Measurements from ENCODE around the gene RAB1A.

The RAB1A gene

GRCh38 chr2:65122313-65122712 is 7.6 kb downstream of the RAB1A start:
- Histone ChIP-seq H3K9ac (ENCODE audit: low read depth, low read length) (no peak overlapping the region), H3K36me3 (ENCODE audit: insufficient read depth, low read length) (no peaks in the 10 kb centered on the region; the same call in 1 of the 2 replicates), H3K9me3 (ENCODE audit: control insufficient read depth, insufficient read depth, low read length) (no peaks in the 10 kb centered on the region), H3K4me1 (ENCODE audit: insufficient read depth, low read length) (peaks cover 7% of the 10 kb centered on the region; the same call in 1 of the 2 replicates)

DNA sequence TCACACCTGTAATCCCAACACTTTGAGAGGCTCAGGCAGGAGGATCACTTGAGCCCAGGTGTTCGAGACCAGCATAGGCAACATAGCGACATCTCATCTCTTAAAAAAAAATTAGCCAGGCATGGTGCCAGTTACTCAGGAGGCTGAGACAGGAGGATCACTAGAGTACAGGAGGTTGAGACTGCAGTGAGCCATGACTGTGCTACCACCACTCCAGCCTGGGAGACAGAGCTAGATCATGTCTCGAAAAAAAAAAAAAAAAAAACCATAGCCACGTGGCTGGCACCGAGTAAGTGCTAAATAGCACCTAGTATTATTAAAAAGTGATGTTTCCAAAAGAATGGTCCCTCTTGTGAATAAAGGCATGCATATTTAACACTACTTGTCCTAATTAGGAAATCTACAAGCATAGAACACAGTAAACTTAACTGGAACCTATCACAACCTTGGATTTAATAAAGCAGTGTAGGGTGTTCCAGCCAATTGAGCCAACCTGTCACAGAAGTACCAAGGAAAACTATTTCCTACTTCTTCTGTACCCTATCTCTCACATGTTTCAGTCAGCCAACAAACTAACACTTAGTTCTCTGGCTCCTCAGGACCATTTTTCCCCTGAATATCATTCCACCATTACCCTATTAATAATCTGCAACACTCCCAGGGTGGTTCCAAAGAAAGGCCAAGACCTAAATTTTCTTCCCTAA is 8.8 kb downstream of the RAB1A start:
- H3K9me3 ChIP-seq (ENCODE audit: control insufficient read depth, insufficient read depth, low read length) = no peaks in the 10 kb centered on the region; the same call in 1 of the 2 replicates
- 0 out of 2 replicates have a peak, but pooled peaks cover 4% of the 10 kb centered on the region for H3K4me1 ChIP-seq (ENCODE audit: insufficient read depth, low read length)
- no peak overlapping the region for H3K9ac ChIP-seq (ENCODE audit: low read depth, low read length)
- no peaks in the 10 kb centered on the region; the same call in 1 of the 2 replicates for H3K36me3 ChIP-seq (ENCODE audit: insufficient read depth, low read length)

DNA sequence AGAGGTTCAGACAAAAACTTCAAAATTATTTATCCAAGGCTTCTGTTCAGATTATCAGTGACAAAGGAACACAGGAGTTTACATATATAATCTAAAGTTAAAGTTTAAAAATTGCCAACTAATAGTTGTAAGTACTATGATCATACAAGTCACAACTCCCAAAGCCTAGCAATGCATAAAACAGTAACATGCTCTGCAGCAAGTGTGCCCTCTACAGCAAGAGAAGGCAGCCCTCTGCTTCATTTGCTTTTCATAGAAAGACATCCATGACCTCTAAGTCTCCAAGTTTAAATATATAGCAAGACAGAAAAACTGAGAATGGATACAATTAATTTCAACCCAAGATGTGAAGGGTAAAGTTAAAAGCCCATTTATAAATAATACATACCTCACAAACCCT is 13.3 kb downstream of the RAB1A start:
- no peaks in the 10 kb centered on the region; the same call in 1 of the 2 replicates for H3K36me3 ChIP-seq (ENCODE audit: insufficient read depth, low read length)
- H3K4me1 ChIP-seq (ENCODE audit: insufficient read depth, low read length) = no peaks in the 10 kb centered on the region
- H3K9me3 ChIP-seq (ENCODE audit: control insufficient read depth, insufficient read depth, low read length) = peaks cover 3% of the 10 kb centered on the region; the same call in 1 of the 2 replicates
- no peak overlapping the region for H3K9ac ChIP-seq (ENCODE audit: low read depth, low read length)

DNA sequence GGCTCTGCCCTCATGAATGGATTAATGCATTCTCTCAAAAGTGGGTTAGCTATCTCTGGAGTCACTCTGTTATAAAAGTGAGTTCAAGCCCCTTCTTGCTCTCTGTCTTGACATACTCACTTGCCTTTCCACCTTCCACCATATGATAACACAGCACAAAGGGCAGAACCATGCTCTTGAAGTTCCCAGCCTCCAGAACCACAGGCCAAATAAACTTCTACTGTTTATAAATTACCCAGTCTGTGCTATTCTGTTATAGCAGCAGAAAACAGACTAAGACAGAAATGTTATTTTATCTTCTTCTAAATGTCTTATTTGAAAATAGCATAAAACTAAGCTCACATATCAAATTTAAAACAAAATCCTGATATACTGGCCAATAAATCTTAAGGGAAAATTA is 15.0 kb downstream of the RAB1A start:
- Histone ChIP-seq H3K4me1 (ENCODE audit: insufficient read depth, low read length) (no peaks in the 10 kb centered on the region), H3K9ac (ENCODE audit: low read depth, low read length) (no peak overlapping the region), H3K9me3 (ENCODE audit: control insufficient read depth, insufficient read depth, low read length) (peaks cover 3% of the 10 kb centered on the region; the same call in 1 of the 2 replicates), H3K36me3 (ENCODE audit: insufficient read depth, low read length) (no peaks in the 10 kb centered on the region; the same call in 1 of the 2 replicates)

DNA sequence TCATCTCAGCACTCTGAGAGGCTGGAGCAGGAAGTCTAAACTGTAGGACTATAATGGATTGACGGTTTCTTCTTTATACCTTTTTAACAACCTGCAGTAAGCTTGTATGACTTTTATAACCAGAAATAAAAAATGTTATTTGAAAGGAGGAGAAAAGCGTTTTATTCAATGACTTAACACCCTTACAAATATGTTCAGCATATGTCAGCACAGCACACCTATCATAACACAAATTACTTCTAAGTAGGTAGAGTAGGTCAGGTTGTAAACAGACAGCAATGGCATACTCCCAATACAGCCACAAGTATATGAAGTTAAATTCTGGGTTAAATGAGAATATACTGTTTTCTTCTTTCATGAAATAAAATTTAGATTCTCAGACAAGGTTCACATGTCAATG is 16.1 kb downstream of the RAB1A start:
- no peak overlapping the region for H3K9ac ChIP-seq (ENCODE audit: low read depth, low read length)
- peaks cover 3% of the 10 kb centered on the region; the same call in 1 of the 2 replicates for H3K9me3 ChIP-seq (ENCODE audit: control insufficient read depth, insufficient read depth, low read length)
- H3K4me1 ChIP-seq (ENCODE audit: insufficient read depth, low read length) = no peaks in the 10 kb centered on the region
- H3K36me3 ChIP-seq (ENCODE audit: insufficient read depth, low read length) = no peaks in the 10 kb centered on the region; the same call in 1 of the 2 replicates

DNA sequence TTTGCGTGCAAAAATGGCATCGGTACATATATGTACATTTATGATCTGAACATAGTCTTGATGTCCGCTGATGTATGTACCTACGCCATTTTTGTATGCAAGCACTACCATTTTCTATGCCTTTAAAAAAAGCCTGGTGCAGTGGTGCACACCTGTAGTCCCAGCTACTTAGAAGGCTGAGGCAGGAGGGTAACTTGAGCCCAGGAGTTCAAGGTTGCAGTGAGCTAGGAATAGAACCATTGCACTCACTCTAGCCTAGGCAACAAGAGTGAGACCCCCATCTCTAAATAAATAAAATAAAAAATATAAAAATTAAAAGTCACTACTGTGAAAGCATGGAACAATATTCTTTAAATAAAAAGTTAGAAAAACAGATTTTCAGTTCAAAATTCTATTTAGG is 16.7 kb downstream of the RAB1A start:
- Histone ChIP-seq H3K36me3 (ENCODE audit: insufficient read depth, low read length) (no peaks in the 10 kb centered on the region), H3K9ac (ENCODE audit: low read depth, low read length) (no peak overlapping the region), H3K9me3 (ENCODE audit: control insufficient read depth, insufficient read depth, low read length) (peaks cover 3% of the 10 kb centered on the region; the same call in 1 of the 2 replicates), H3K4me1 (ENCODE audit: insufficient read depth, low read length) (no peaks in the 10 kb centered on the region)

- Histone ChIP-seq H3K36me3 (ENCODE audit: insufficient read depth, low read length) (no peaks in the 10 kb centered on the region), H3K4me1 (ENCODE audit: insufficient read depth, low read length) (no peaks in the 10 kb centered on the region), H3K9ac (ENCODE audit: low read depth, low read length) (no peak overlapping the region), H3K9me3 (ENCODE audit: control insufficient read depth, insufficient read depth, low read length) (peaks cover 3% of the 10 kb centered on the region; the same call in 1 of the 2 replicates)
These were observed 17.3 kb downstream of the RAB1A start for GRCh38 chr2:65112633-65113032.

- no peaks in the 10 kb centered on the region for H3K4me1 ChIP-seq (ENCODE audit: insufficient read depth, low read length)
- no peak overlapping the region for H3K9ac ChIP-seq (ENCODE audit: low read depth, low read length)
- no peaks in the 10 kb centered on the region for H3K36me3 ChIP-seq (ENCODE audit: insufficient read depth, low read length)
- no peaks in the 10 kb centered on the region for H3K9me3 ChIP-seq (ENCODE audit: control insufficient read depth, insufficient read depth, low read length)
These were observed 21.1 kb downstream of the RAB1A start for GRCh38 chr2:65108780-65109179.

DNA sequence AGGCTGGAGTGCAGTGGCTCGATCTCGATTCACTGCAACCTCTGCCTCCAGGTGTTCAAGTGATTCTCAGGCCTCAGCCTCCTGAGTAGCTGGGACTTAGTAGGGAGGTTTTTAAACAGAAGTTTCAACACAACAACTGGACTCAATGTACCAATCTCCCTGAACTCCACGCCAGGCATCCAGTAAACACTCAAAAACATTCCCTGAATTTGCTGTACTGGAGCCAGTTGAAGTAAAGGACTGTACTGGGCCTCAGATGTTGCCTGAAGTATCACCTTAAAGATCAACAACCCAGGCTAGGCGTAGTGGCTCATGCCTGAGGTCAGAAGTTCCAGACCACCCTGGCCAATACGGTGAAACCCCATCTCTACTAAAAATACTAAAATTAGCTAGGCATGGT is 22.4 kb downstream of the RAB1A start:
- Histone ChIP-seq H3K4me1 (ENCODE audit: insufficient read depth, low read length) (no peaks in the 10 kb centered on the region), H3K9me3 (ENCODE audit: control insufficient read depth, insufficient read depth, low read length) (no peaks in the 10 kb centered on the region), H3K36me3 (ENCODE audit: insufficient read depth, low read length) (no peaks in the 10 kb centered on the region), H3K9ac (ENCODE audit: low read depth, low read length) (no peak overlapping the region)

GRCh38 chr2:65103013-65103715 is 26.7 kb downstream of the RAB1A start:
- Histone ChIP-seq H3K9me3 (ENCODE audit: control insufficient read depth, insufficient read depth, low read length) (no peaks in the 10 kb centered on the region), H3K36me3 (ENCODE audit: insufficient read depth, low read length) (peaks cover 15% of the 10 kb centered on the region), H3K4me1 (ENCODE audit: insufficient read depth, low read length) (no peaks in the 10 kb centered on the region), H3K9ac (ENCODE audit: low read depth, low read length) (no peak overlapping the region)

DNA sequence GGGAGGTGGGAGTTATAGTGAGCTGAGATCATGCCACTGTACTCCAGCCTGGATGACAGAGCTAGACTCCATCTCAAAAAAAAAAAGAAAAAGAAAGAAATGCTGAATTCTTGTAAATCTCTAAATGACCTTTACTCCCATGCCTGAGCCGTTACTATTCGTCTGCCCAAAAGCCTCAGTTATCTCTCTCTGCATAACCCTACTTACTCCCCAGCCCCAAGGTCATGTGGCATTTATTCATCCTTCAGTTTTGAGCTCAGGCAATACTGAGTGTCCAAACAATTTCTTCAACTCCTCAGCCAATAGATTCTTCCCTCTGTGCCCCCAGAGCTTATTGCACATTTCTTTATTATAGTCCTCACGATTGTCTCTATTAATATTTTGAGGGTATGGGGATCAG is 28.8 kb downstream of the RAB1A start:
- Histone ChIP-seq H3K36me3 (ENCODE audit: insufficient read depth, low read length) (peaks cover 15% of the 10 kb centered on the region), H3K4me1 (ENCODE audit: insufficient read depth, low read length) (no peaks in the 10 kb centered on the region), H3K9ac (ENCODE audit: low read depth, low read length) (no peak overlapping the region), H3K9me3 (ENCODE audit: control insufficient read depth, insufficient read depth, low read length) (no peaks in the 10 kb centered on the region)

GRCh38 chr2:65098741-65099140 is 31.2 kb downstream of the RAB1A start:
- Histone ChIP-seq H3K9ac (ENCODE audit: low read depth, low read length) (no peak overlapping the region), H3K4me1 (ENCODE audit: insufficient read depth, low read length) (no peaks in the 10 kb centered on the region), H3K9me3 (ENCODE audit: control insufficient read depth, insufficient read depth, low read length) (no peaks in the 10 kb centered on the region), H3K36me3 (ENCODE audit: insufficient read depth, low read length) (peaks cover 17% of the 10 kb centered on the region)

GRCh38 chr2:65097844-65098243 is 32.1 kb downstream of the RAB1A start:
- H3K4me1 ChIP-seq (ENCODE audit: insufficient read depth, low read length) = no peaks in the 10 kb centered on the region
- H3K36me3 ChIP-seq (ENCODE audit: insufficient read depth, low read length) = peaks cover 17% of the 10 kb centered on the region
- H3K9ac ChIP-seq (ENCODE audit: low read depth, low read length) = no peak overlapping the region
- H3K9me3 ChIP-seq (ENCODE audit: control insufficient read depth, insufficient read depth, low read length) = no peaks in the 10 kb centered on the region

DNA sequence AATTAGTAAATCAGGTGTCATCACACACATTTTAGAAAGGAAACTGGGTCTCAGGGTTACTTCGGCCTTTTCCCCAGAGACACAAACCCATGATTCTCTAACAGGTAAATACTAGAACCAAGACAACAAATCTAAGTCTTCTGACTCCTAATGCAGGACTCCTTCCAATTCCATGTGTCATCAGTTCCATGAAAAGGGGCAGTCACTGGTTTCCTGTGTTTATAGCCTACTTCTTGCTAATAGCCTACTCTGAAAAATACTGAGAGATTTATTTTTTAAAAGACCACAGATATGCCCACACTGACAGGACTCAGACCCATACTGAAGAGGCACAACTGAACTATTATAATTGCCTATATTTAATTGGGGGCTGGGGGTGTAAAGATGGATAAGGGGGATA is 33.0 kb downstream of the RAB1A start:
- H3K4me1 ChIP-seq (ENCODE audit: insufficient read depth, low read length) = no peaks in the 10 kb centered on the region
- no peaks in the 10 kb centered on the region for H3K9me3 ChIP-seq (ENCODE audit: control insufficient read depth, insufficient read depth, low read length)
- no peak overlapping the region for H3K9ac ChIP-seq (ENCODE audit: low read depth, low read length)
- H3K36me3 ChIP-seq (ENCODE audit: insufficient read depth, low read length) = peaks cover 17% of the 10 kb centered on the region

DNA sequence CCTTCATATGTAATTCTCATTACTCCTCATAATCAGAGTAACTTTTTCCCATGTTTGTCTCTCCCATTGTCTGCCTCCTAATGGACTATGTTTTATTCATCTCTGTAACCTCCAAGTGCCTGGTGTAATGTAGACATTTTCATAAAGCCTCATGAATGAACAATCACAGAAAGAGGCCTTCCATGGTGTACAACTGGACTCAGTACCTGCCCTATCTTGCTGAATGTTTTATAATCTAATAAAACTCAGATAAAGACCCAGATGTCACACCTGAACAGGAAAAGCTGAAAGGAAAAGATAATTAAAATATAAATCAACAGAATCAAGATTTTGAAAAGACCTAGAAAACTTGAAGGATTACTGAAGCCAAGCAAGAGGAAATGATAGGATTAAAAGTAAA is 36.7 kb downstream of the RAB1A start:
- H3K36me3 ChIP-seq (ENCODE audit: insufficient read depth, low read length) = peaks cover 3% of the 10 kb centered on the region; the same call in 1 of the 2 replicates
- no peaks in the 10 kb centered on the region for H3K9me3 ChIP-seq (ENCODE audit: control insufficient read depth, insufficient read depth, low read length)
- no peak overlapping the region for H3K9ac ChIP-seq (ENCODE audit: low read depth, low read length)
- no peaks in the 10 kb centered on the region for H3K4me1 ChIP-seq (ENCODE audit: insufficient read depth, low read length)

Data from ES-I3 (cell line).